ENCODE data around the gene EIF4G3.
"Not testable (repeated sequence)": the region's sequence is repeated elsewhere in the genome, so short reads cannot be mapped to it uniquely, and the experiment has no call there.

Gene EIF4G3

GRCh38 chr1:20885121-20885520, 291.6 kb downstream of the EIF4G3 start:
- Mint-ChIP-seq H3K27me3 (no peaks in the 10 kb centered on the region), H3K4me1 (peaks cover 0 to 6% of the 10 kb centered on the region in 2 donors), H3K4me3 (no peak overlapping the region), H3K36me3 (peaks cover 23 to 41% of the 10 kb centered on the region in 2 donors), H3K27ac (no peak overlapping the region), H3K9me3 (no peaks in the 10 kb centered on the region)
- DNase-seq (no peak), ATAC-seq (replicated peaks) (no peak)

DNA sequence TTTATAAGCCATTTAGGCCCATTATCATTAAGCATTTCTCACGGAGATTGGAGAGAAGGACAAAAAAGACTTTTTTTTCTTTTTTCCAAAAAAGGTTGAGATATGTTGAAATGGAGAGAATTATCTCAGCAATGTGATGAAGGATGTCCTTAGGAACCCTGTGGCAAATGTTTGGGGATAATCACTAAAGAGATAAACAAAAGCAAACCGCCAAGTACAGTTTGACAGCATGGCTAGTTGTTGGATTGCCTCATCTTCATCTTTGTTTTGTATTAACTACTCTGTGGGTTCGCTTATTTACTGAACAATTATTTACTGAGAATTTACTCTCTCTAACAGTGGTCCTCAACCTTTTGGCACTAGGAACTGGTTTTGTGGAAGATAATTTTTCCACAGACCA, 292.2 kb downstream of the EIF4G3 start:
- H3K27me3 Mint-ChIP-seq = no peaks in the 10 kb centered on the region
- DNase-seq (no peak), ATAC-seq (replicated peaks) (no peak)
- peaks cover 25 to 44% of the 10 kb centered on the region in 2 donors for H3K36me3 Mint-ChIP-seq
- peaks cover 0 to 6% of the 10 kb centered on the region in 2 donors for H3K4me1 Mint-ChIP-seq
- no peak overlapping the region for H3K27ac Mint-ChIP-seq
- no peak overlapping the region for H3K4me3 Mint-ChIP-seq
- no peaks in the 10 kb centered on the region for H3K9me3 Mint-ChIP-seq

DNA sequence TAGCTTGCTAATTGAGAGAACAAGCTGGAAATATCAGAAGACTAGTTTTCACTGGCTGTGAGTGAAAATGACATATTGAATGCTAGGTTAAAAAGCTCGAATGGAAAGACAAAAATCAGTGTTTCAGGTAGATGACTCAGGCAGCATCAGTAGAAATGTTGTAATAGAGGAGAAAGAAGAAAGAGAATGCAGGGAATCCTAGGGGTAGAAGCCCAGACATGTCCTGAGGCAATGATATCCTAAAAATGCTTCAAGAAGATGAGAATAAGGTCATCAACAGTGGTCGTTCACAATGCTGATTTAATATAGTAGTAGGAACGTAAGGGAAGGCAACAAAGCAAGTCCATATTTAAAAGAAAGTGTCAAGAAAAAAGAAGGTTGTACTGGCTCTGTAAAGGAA, 292.9 kb downstream of the EIF4G3 start:
- H3K27me3 Mint-ChIP-seq = no peaks in the 10 kb centered on the region
- no peaks in the 10 kb centered on the region for H3K9me3 Mint-ChIP-seq
- DNase-seq = no peak

DNA sequence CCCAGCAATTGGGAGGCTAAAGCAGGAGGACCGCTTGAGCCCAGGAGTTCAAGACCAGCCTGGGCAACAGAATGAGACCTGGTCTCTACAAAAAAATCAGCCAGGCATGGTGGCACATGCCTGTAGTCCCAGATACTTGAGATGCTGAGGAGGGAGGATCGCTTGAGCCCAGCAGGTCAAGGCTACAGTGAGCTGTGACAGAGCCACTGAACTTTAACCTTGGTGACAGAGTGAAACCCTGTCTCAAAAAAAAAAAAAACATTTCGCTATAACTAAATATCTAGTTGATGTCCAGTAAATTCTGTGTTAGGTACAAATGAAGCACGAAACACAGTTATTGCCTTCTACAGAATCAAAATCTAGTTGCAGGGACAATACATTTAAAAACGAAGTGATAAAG, 293.9 kb downstream of the EIF4G3 start:
- peak overlapping the region; percentile 70 for H3K27ac Mint-ChIP-seq
- DNase-seq (no peak), ATAC-seq (replicated peaks) (no peak)
- no peak overlapping the region for H3K4me3 Mint-ChIP-seq
- H3K36me3 Mint-ChIP-seq = peaks cover 35 to 52% of the 10 kb centered on the region in 2 donors
- no peaks in the 10 kb centered on the region for H3K9me3 Mint-ChIP-seq
- peaks cover 0 to 6% of the 10 kb centered on the region in 2 donors for H3K4me1 Mint-ChIP-seq
- no peaks in the 10 kb centered on the region for H3K27me3 Mint-ChIP-seq

More for the DNA sequence above, 292.9 kb downstream of the EIF4G3 start:
- Mint-ChIP-seq H3K4me3 (no peak overlapping the region), H3K27ac (no peak overlapping the region), H3K4me1 (peaks cover 0 to 6% of the 10 kb centered on the region in 2 donors), H3K36me3 (peaks cover 29 to 48% of the 10 kb centered on the region in 2 donors)
- no peak for ATAC-seq (replicated peaks)

DNA sequence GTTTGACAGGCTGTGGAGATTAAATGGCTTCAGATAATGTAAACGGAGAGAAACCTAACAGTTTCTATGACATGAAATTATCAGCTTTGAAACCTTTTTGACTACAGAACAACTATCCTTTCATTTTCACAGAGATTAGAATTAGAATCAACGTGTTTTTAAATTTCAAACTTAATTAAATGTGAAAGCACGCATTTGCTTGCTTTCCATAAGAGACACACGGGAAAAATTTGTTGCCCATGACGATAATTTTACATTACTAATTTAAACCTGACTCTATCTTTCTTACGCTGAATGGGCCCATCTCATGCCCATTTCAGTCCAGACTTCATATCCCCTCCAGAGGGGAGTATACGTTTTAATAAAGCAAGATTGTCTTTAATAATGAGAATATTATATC, 297.9 kb downstream of the EIF4G3 start:
- no peak for DNase-seq
- no peaks in the 10 kb centered on the region for H3K9me3 Mint-ChIP-seq

GRCh38 chr1:20875198-20875973, 301.3 kb downstream of the EIF4G3 start:
- Mint-ChIP-seq H3K27me3 (no peaks in the 10 kb centered on the region), H3K9me3 (no peaks in the 10 kb centered on the region), H3K4me1 (peaks cover 4 to 9% of the 10 kb centered on the region in 2 donors), H3K27ac (peak overlapping the region; percentile 80), H3K4me3 (no peak overlapping the region), H3K36me3 (peaks cover 43 to 57% of the 10 kb centered on the region in 2 donors)
- ATAC-seq (replicated peaks) (no peak), DNase-seq (no peak)

More for the DNA sequence above, 297.9 kb downstream of the EIF4G3 start:
- H3K36me3 Mint-ChIP-seq = peaks cover 49 to 72% of the 10 kb centered on the region in 2 donors
- peaks cover 4 to 15% of the 10 kb centered on the region in 2 donors for H3K4me1 Mint-ChIP-seq
- H3K4me3 Mint-ChIP-seq = no peak overlapping the region
- no peak overlapping the region for H3K27ac Mint-ChIP-seq
- no peaks in the 10 kb centered on the region for H3K27me3 Mint-ChIP-seq
- ATAC-seq (replicated peaks) = no peak

DNA sequence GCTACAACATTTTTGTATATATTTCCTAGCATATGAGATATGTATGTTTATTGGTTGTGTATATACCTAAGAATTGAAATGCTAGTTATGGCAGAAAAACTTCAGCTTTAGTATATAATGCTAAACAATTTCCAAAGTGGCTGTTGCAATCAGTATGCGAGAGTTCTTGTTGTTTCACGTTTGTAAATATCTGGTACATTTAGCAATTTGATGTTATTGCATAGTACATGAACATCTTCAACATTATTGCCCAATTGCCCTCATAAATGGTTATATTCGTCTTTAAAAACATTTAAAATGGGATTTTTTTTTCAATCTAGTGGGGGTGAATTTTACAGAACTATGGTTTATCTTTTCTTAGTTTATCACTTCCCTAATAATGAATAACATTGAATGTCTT, 303.4 kb downstream of the EIF4G3 start:
- H3K36me3 Mint-ChIP-seq = peaks cover 37 to 58% of the 10 kb centered on the region in 2 donors
- no peak overlapping the region for H3K4me3 Mint-ChIP-seq
- ATAC-seq (replicated peaks) = no peak
- peaks cover 4 to 9% of the 10 kb centered on the region in 2 donors for H3K4me1 Mint-ChIP-seq
- no peak overlapping the region for H3K27ac Mint-ChIP-seq
- H3K27me3 Mint-ChIP-seq = no peaks in the 10 kb centered on the region
- no peaks in the 10 kb centered on the region for H3K9me3 Mint-ChIP-seq
- no peak for DNase-seq

- Mint-ChIP-seq H3K4me1 (peaks cover 4 to 9% of the 10 kb centered on the region in 2 donors), H3K36me3 (peaks cover 41 to 49% of the 10 kb centered on the region in 2 donors), H3K4me3 (no peak overlapping the region), H3K27ac (no peak overlapping the region), H3K9me3 (no peaks in the 10 kb centered on the region), H3K27me3 (no peaks in the 10 kb centered on the region)
- ATAC-seq (replicated peaks) = no peak
- DNase-seq = no peak
These were observed 305.3 kb downstream of the EIF4G3 start for GRCh38 chr1:20871419-20871818.

GRCh38 chr1:20870718-20871117, 306.0 kb downstream of the EIF4G3 start:
- H3K4me1 Mint-ChIP-seq = peaks cover 4 to 9% of the 10 kb centered on the region in 2 donors
- H3K27me3 Mint-ChIP-seq = no peaks in the 10 kb centered on the region
- no peak overlapping the region for H3K27ac Mint-ChIP-seq
- DNase-seq (no peak), ATAC-seq (replicated peaks) (no peak)
- no peak overlapping the region for H3K4me3 Mint-ChIP-seq
- no peaks in the 10 kb centered on the region for H3K9me3 Mint-ChIP-seq
- H3K36me3 Mint-ChIP-seq = peaks cover 37 to 43% of the 10 kb centered on the region in 2 donors

GRCh38 chr1:20868263-20868662, 308.4 kb downstream of the EIF4G3 start:
- Mint-ChIP-seq H3K27me3 (no peaks in the 10 kb centered on the region), H3K4me3 (no peak overlapping the region), H3K36me3 (peaks cover 31 to 33% of the 10 kb centered on the region in 2 donors), H3K9me3 (no peaks in the 10 kb centered on the region), H3K27ac (no peak overlapping the region), H3K4me1 (no peaks in the 10 kb centered on the region)
- DNase-seq (no peak), ATAC-seq (replicated peaks) (no peak)

- no peaks in the 10 kb centered on the region for H3K27me3 Mint-ChIP-seq
- ATAC-seq (replicated peaks) (no peak), DNase-seq (no peak)
These were observed 308.9 kb downstream of the EIF4G3 start for GRCh38 chr1:20867847-20868246.

DNA sequence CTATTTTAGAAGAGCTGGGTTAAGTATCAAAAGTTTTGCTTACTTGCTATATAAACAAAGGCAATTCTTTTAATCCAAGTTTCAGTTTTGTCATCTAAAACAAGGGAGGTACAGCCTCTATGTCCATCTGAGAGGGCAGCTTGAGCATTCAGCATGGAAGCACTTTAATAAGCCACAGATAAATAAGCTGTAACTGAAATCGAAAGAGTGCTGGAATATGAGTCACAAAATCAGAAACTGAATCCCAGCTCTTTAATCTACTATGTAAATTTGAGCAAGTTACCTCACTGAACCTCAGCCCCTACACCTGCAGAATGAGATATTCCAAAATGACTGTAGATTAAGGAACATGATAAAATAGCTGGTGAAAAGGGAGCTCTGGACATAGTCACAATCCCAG, 309.6 kb downstream of the EIF4G3 start:
- DNase-seq (no peak), ATAC-seq (replicated peaks) (no peak)
- Mint-ChIP-seq H3K36me3 (peaks cover 29 to 31% of the 10 kb centered on the region in 2 donors), H3K9me3 (no peaks in the 10 kb centered on the region), H3K27me3 (no peaks in the 10 kb centered on the region), H3K4me1 (no peaks in the 10 kb centered on the region), H3K4me3 (no peak overlapping the region), H3K27ac (peak overlapping the region; percentile 25)

More at GRCh38 chr1:20867847-20868246, 308.9 kb downstream of the EIF4G3 start:
- H3K4me3 Mint-ChIP-seq = no peak overlapping the region
- no peaks in the 10 kb centered on the region for H3K4me1 Mint-ChIP-seq
- no peaks in the 10 kb centered on the region for H3K9me3 Mint-ChIP-seq
- H3K36me3 Mint-ChIP-seq = peaks cover 29% of the 10 kb centered on the region in 2 donors
- H3K27ac Mint-ChIP-seq = no peak overlapping the region

GRCh38 chr1:20865001-20865400, 311.7 kb downstream of the EIF4G3 start:
- Mint-ChIP-seq H3K27ac (no peak overlapping the region), H3K9me3 (no peaks in the 10 kb centered on the region), H3K36me3 (peaks cover 35 to 36% of the 10 kb centered on the region in 2 donors), H3K27me3 (no peaks in the 10 kb centered on the region), H3K4me1 (no peaks in the 10 kb centered on the region), H3K4me3 (no peak overlapping the region)
- DNase-seq = no peak
- ATAC-seq (replicated peaks) = no peak

DNA sequence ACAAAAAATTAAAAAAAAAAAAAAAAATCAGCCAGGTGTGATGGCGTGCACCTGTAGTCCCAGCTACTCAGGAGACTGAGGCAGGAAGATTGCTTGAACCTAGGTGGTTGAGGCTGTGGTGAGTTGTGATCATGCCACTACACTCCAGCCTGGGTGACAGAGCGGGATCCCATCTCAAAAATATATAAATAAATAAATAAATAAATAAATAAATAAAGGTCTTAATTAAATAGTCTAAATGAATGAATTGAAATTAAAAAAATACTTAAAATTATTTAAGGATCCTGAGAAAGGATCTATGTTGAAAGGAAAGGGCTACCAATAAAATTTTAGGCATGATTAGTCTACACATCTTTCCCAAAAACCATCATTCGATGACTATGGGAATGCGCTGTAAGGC, 322.2 kb downstream of the EIF4G3 start:
- H3K36me3 Mint-ChIP-seq = peaks cover 38 to 51% of the 10 kb centered on the region in 2 donors

GRCh38 chr1:20851791-20852190, 324.9 kb downstream of the EIF4G3 start:
- not testable (repeated sequence) for H3K27ac Mint-ChIP-seq; H3K27me3 Mint-ChIP-seq; H3K9me3 Mint-ChIP-seq; ATAC-seq (replicated peaks); H3K4me3 Mint-ChIP-seq; DNase-seq; H3K4me1 Mint-ChIP-seq
- H3K36me3 Mint-ChIP-seq = peaks cover 27 to 40% of the 10 kb centered on the region in 2 donors

More for the DNA sequence above, 322.2 kb downstream of the EIF4G3 start:
- no peak for ATAC-seq (replicated peaks)
- H3K4me3 Mint-ChIP-seq = no peak overlapping the region
- H3K27me3 Mint-ChIP-seq = no peaks in the 10 kb centered on the region
- no peaks in the 10 kb centered on the region for H3K9me3 Mint-ChIP-seq
- no peaks in the 10 kb centered on the region for H3K4me1 Mint-ChIP-seq
- DNase-seq = no peak
- no peak overlapping the region for H3K27ac Mint-ChIP-seq

Data from stimulated activated naive B cell treated with anti-CD40 and anti-IgM and Interleukin-4, amounts not matched to agents 10 μg/mL and 1 μg/mL and 100 μg/mL, for 72 hours (primary cell).